Heart left ventricle (tissue), 13 donors: ENCODE measurements around the gene BCAR3.

Experiments used
- POLR2A ChIP-seq, 2 donors: fragments of 450-650 bp; IDR thresholded peaks; one replicate each; pipeline ENCODE4 v1.6.1; 2017; ENCODE audit warnings: antibody characterized with exemption in 2 of 2, mild to moderate bottlenecking in 2 of 2, moderate library complexity in 2 of 2
- TF ChIP-seq, protein P1 (sequence below), 12 donors: fragments of 200-600 bp; sonication (generic) in 4 of 12; IDR thresholded peaks; one replicate each; pipeline versions ENCODE4 v1.5.0 to v1.8.0; 2018 to 2022; ENCODE audit warnings: antibody characterized with exemption in 12 of 12, mild to moderate bottlenecking in 5 of 12
- donor health status: ischemic (EF 13 %, LVEDD 7.1; RV severe dilation, severe dysfunction).
- donor health status: DM: no; HTN: yes; CAD: no.
- donor health status: DM: no; HTN: no; CAD: no.
- donor health status: ischemic (EF 25% LVEDD 6.9; RV normal size, moderate dysfunction).
- donor health status: ischemic (EF 25% LVEDD 5.7; RV mildly dilated, moderate dysfunction).
- donor health status: ischemic (EF 35%, LVEDD 5.7; RV mildly dilated, moderate dysfunction).
- donor health status: nonischemic (EF 11% LVEDD 7.7; RV severe dilation, severe dysfunction).
- donor health status: DM: yes; HTN: yes; CAD: no.
- donor health status: PGD.
- donor health status: ischemic (EF 29% LVEDD 5.4; RV normal size, mild dysfunction).
- donor health status: nonischemic (EF 23%, LVEDD 6.1; RV moderate dilation, normal function).

- TF ChIP-seq, protein P1, sequence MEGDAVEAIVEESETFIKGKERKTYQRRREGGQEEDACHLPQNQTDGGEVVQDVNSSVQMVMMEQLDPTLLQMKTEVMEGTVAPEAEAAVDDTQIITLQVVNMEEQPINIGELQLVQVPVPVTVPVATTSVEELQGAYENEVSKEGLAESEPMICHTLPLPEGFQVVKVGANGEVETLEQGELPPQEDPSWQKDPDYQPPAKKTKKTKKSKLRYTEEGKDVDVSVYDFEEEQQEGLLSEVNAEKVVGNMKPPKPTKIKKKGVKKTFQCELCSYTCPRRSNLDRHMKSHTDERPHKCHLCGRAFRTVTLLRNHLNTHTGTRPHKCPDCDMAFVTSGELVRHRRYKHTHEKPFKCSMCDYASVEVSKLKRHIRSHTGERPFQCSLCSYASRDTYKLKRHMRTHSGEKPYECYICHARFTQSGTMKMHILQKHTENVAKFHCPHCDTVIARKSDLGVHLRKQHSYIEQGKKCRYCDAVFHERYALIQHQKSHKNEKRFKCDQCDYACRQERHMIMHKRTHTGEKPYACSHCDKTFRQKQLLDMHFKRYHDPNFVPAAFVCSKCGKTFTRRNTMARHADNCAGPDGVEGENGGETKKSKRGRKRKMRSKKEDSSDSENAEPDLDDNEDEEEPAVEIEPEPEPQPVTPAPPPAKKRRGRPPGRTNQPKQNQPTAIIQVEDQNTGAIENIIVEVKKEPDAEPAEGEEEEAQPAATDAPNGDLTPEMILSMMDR (IDR thresholded peaks at IDR 0.05): no peak
- TF ChIP-seq POLR2A (IDR thresholded peaks at IDR 0.05): no peak
Observed at GRCh38 chr1:93585059-93585966, 96.3 kb downstream of the BCAR3 start.
